ENCODE results near the gene ZBED5.
"Not testable (repeated sequence)": the region's sequence is repeated elsewhere in the genome, so short reads cannot be mapped to it uniquely, and the experiment has no call there.

ZBED5 gene

DNA sequence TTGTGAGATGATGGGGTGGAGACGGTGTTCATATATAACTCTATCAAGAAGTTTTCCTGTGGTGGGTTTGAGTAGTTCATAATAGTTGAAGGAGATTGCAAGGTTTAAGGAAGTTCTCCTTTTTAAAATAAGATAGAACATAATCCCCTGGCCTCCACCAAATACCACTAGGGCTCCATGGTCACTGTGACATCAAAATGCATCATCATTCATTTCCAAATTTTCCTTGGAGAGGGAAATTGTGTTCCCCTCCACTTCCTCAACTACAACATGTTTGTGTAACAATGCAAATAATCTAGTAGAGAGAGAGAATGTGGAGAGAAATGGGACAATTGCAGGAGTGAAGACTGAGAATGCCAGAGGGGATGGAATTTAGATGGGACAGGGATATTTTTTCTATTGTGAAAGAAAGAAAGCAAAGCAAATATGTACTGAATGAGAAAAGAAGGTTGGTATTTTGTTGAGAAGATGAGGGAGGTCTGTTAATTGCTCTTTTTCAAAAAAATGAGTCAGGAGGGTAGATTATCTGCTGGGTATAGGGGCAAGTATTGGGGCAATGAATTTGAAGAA lies 33.4 kb upstream of the ZBED5 start:
- TF ChIP-seq, protein P1, sequence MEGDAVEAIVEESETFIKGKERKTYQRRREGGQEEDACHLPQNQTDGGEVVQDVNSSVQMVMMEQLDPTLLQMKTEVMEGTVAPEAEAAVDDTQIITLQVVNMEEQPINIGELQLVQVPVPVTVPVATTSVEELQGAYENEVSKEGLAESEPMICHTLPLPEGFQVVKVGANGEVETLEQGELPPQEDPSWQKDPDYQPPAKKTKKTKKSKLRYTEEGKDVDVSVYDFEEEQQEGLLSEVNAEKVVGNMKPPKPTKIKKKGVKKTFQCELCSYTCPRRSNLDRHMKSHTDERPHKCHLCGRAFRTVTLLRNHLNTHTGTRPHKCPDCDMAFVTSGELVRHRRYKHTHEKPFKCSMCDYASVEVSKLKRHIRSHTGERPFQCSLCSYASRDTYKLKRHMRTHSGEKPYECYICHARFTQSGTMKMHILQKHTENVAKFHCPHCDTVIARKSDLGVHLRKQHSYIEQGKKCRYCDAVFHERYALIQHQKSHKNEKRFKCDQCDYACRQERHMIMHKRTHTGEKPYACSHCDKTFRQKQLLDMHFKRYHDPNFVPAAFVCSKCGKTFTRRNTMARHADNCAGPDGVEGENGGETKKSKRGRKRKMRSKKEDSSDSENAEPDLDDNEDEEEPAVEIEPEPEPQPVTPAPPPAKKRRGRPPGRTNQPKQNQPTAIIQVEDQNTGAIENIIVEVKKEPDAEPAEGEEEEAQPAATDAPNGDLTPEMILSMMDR (IDR thresholded peaks at IDR 0.05; ENCODE audit: low read depth, low read length, missing control alignments): no peak
- no peak overlapping the region for H3K4me3 ChIP-seq (ENCODE audit: low read depth, low read length)
- DNase-seq (ENCODE audit: low read depth): no peak

DNA sequence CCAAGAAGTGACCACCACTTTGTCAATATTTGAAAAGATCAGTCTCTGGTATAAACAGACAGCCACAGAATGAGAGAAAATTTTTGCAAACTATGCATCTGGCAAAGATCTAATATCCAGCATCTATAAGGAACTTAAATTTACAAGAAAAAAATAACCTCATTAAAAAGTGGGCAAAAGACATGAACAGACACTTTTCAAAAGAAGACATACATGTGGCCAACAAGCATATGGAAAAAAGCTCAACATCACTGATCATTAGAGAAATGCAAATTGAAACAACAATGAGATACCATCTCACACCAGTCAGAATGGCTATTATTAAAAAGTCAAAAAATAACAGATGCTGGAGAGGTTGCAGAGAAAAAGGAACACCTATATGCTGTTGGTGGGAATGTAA lies 32.2 kb upstream of the ZBED5 start:
- DNase-seq (ENCODE audit: low read depth); H3K4me3 ChIP-seq (ENCODE audit: low read depth, low read length): not testable (repeated sequence)

DNA sequence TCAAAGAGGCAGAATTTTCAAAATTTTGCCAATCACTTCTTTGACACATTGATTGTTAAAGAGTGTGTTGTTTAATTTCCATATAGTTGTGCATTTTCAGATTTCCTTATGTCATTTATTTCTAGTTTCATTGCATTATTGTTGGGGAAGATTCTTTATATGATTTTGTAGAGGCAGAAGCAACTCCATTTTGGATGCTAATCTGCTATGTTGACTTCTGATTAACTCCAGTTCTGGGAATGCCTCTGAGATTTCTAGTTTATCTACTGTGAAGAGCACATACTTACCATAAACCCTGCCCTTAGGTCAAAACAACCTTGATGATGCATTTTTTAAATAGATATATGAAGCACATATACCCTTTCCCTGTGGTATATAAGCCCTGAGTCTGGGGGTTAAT lies 29.5 kb upstream of the ZBED5 start:
- DNase-seq (ENCODE audit: low read depth): no peak
- TF ChIP-seq, protein P1 (IDR thresholded peaks at IDR 0.05; ENCODE audit: low read depth, low read length, missing control alignments): no peak
- no peak overlapping the region for H3K4me3 ChIP-seq (ENCODE audit: low read depth, low read length)

DNA sequence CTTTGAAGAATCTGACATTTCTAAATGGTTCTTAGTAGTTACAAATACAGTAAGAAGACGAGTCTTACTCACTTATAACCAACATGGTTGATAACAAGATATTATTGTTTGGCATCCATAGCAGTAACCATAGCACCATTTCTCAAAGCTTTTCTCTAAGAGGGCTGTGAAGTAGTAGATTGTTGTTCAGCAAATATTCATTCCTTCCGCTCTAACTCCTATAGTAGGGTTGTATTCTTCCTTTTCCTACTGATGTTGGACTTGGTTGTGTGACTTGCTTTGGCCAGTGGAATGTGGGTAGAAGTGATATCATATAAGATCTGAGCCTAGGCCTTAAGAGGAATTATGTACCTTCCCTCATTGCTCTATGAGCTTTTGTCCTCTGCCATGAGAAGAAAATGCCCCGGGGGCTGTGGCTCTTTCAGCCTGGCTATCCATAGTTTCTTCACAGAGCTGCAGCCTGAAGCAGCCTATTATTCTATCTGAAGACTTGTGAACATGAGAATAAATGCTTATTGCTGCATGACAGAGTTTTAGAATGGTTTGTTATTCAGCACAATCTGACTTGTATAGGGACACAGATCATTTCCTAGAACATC lies 28.9 kb upstream of the ZBED5 start:
- no peak overlapping the region for H3K4me3 ChIP-seq (ENCODE audit: low read depth, low read length)
- TF ChIP-seq, protein P1 (IDR thresholded peaks at IDR 0.05; ENCODE audit: low read depth, low read length, missing control alignments): no peak
- DNase-seq (ENCODE audit: low read depth): no peak

DNA sequence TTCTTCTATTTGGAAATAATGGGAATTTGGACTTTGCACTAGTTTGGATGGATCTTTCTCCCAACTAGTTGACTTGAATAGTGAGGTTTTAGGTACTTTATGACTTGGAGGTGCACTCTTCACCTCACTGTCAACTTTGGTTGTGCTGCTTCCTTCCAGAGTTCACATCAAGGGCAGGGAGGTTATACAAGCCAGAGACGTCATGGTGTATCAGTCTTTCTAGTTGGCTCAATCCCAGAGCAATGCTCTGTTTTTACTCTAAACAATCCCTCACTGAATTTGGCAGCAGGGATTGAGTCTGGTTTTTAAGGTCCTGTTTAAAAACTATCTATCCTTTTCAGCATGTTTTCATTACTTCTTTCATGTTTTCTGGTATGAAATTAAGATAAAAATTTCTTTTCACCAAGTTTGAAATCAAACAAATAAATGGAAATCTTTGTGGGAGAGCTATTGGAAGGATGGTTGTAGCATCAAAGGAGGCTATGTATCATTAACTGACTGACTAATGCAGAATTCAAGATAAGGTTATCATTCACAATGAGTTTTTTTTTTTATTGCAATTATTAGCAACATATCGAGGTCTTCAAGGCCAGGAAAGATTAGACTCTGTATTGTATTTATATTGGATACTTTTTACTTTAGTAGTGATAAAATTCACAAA lies 28.0 kb upstream of the ZBED5 start:
- H3K4me3 ChIP-seq (ENCODE audit: low read depth, low read length): no peak overlapping the region
- no peak for DNase-seq (ENCODE audit: low read depth)

DNA sequence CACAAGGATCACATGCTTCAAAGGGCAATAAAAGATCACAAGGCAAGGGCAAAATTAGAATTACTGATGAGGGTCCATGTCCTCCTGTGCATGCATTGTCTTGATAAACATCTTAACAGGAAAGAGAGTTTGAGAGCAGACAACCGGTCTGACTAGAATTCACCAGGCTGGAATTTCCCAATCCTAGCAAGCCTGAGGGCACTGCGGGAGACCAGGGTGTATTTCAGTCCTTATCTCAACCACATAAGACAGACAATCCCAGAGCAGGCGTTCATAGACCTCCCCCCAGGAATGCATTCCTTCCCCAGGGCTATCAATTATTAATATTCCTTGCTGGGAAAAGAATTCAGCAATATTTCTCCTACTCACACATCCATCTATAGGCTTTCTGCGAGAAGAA lies 26.4 kb upstream of the ZBED5 start:
- not testable (repeated sequence) for H3K4me3 ChIP-seq (ENCODE audit: low read depth, low read length); DNase-seq (ENCODE audit: low read depth)

More for the DNA sequence above, 28.0 kb upstream of the ZBED5 start:
- TF ChIP-seq, protein P1 (IDR thresholded peaks at IDR 0.05; ENCODE audit: low read depth, low read length, missing control alignments): no peak

DNA sequence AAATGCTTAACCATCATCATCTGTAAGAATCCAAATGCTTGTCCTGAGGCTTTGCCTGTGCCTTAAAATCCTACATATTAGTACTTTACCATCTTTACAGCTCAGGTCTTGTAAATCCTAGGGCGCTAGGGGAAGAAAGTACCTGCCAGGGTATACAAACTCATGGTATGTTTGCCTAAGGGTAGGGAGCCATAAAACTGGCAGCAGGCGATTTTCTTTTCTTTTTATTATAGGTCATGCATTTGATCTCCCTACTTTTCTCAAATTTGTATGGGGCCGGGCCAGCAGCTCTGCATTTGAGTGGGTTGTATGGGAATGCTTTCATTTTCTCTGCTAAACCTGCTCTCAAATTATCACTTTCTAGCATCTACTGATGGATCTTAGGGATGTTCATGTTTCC lies 24.0 kb upstream of the ZBED5 start:
- no peak for DNase-seq (ENCODE audit: low read depth)
- TF ChIP-seq, protein P1 (IDR thresholded peaks at IDR 0.05; ENCODE audit: low read depth, low read length, missing control alignments): no peak
- no peak overlapping the region for H3K4me3 ChIP-seq (ENCODE audit: low read depth, low read length)
